Mesenchymal stem cell (in vitro differentiated cells and primary cell): ENCODE results near the gene PCDHA3.
A peak's percentile ranks its signal among the peaks of the same experiment; 100 is the strongest.
"Not testable (repeated sequence)": the region's sequence is repeated elsewhere in the genome, so short reads cannot be mapped to it uniquely, and the experiment has no call there.

ENCODE experiments used
- DNase-seq: peaks from one replicate; pipeline ENCODE4 v3.0.0-alpha.2; 2013
- H2AFZ ChIP-seq: one replicate; pipeline ENCODE4 v1.6.1; 2013; ENCODE audit warnings: low read depth, mild to moderate bottlenecking, control low read depth, inconsistent platforms, low read length, moderate library complexity
- H2AK5ac ChIP-seq: 2 replicates; pipeline ENCODE4 v1.6.1; 2013; ENCODE audit warnings: low read length, moderate library complexity, mild to moderate bottlenecking, inconsistent platforms; ENCODE audit not compliant: severe bottlenecking
- H2BK120ac ChIP-seq: one replicate; pipeline ENCODE4 v1.6.1; 2013; ENCODE audit warnings: low read depth, mild to moderate bottlenecking, inconsistent platforms, low read length, moderate library complexity
- H2BK12ac ChIP-seq, 2 experiments: one replicate each; pipeline ENCODE4 v1.6.1; 2013; ENCODE audit warnings: inconsistent platforms in 2 of 2, low read length in 2 of 2, mild to moderate bottlenecking in 2 of 2, moderate library complexity in 2 of 2, control low read depth in 1 of 2
- H2BK15ac ChIP-seq: one replicate; pipeline ENCODE4 v1.6.1; 2013; ENCODE audit warnings: mild to moderate bottlenecking, low read depth, inconsistent platforms; ENCODE audit not compliant: poor library complexity, severe bottlenecking
- H2BK5ac ChIP-seq: 2 replicates; pipeline ENCODE4 v1.6.1; 2013; ENCODE audit warnings: low read depth, mild to moderate bottlenecking, low read length, control low read depth, inconsistent platforms; ENCODE audit not compliant: poor library complexity, severe bottlenecking
- H3K14ac ChIP-seq, 2 experiments: one replicate each; pipeline ENCODE4 v1.6.1; 2013; ENCODE audit warnings: inconsistent platforms in 2 of 2, low read length in 2 of 2, control low read depth in 1 of 2, mild to moderate bottlenecking in 1 of 2, moderate library complexity in 1 of 2
- H3K18ac ChIP-seq, 2 experiments: one replicate each; pipeline ENCODE4 v1.6.1; 2013; ENCODE audit warnings: inconsistent platforms in 2 of 2, low read length in 2 of 2, control low read depth in 1 of 2, low read depth in 1 of 2, mild to moderate bottlenecking in 1 of 2
- H3K23ac ChIP-seq, 2 experiments: one replicate each; pipeline ENCODE4 v1.6.1; 2013; ENCODE audit warnings: inconsistent platforms in 2 of 2, low read length in 2 of 2, mild to moderate bottlenecking in 2 of 2, moderate library complexity in 2 of 2, control low read depth in 1 of 2
- H3K27ac ChIP-seq: 2 replicates; pipeline ENCODE4 v1.5.1; 2013; ENCODE audit warnings: mild to moderate bottlenecking, moderate library complexity, low read length, control low read depth, inconsistent platforms; ENCODE audit not compliant: poor library complexity, severe bottlenecking
- H3K27me3 ChIP-seq, 2 experiments: 2 replicates each; pipeline versions ENCODE4 v1.6.1 to v1.7.0; 2013; ENCODE audit warnings: low read length in 2 of 2, mild to moderate bottlenecking in 2 of 2, moderate library complexity in 2 of 2, control low read depth in 1 of 2, inconsistent platforms in 1 of 2; ENCODE audit not compliant: control insufficient read depth in 1 of 2, insufficient read depth in 1 of 2
- H3K36me3 ChIP-seq, 2 experiments: 2 replicates each; pipeline versions ENCODE4 v1.6.1 to v1.7.0; 2013; ENCODE audit warnings: low read length in 2 of 2, control low read depth in 1 of 2, inconsistent platforms in 1 of 2, low read depth in 1 of 2, mild to moderate bottlenecking in 1 of 2; ENCODE audit not compliant: insufficient read depth in 2 of 2, control insufficient read depth in 1 of 2
- H3K4ac ChIP-seq, 2 experiments: one replicate each; pipeline ENCODE4 v1.6.1; 2013; ENCODE audit warnings: inconsistent platforms in 2 of 2, low read length in 2 of 2, mild to moderate bottlenecking in 2 of 2, moderate library complexity in 2 of 2, control low read depth in 1 of 2, low read depth in 1 of 2
- H3K4me1 ChIP-seq: 2 replicates; pipeline ENCODE4 v1.6.1; 2013; ENCODE audit warnings: low read depth, low read length, control low read depth; ENCODE audit not compliant: control insufficient read depth, insufficient read depth
- H3K4me2 ChIP-seq: 2 replicates; pipeline ENCODE4 v1.6.1; 2013; ENCODE audit warnings: low read length, mild to moderate bottlenecking, inconsistent platforms; ENCODE audit not compliant: poor library complexity, severe bottlenecking
- H3K4me3 ChIP-seq, 2 experiments: 2 replicates each; pipeline versions ENCODE4 v1.5.1 to v1.7.0; 2013; ENCODE audit warnings: low read length in 2 of 2, mild to moderate bottlenecking in 2 of 2, control low read depth in 1 of 2, low read depth in 1 of 2; ENCODE audit not compliant: insufficient read depth in 1 of 2
- H3K79me1 ChIP-seq: replicated peaks from 2 replicates; pipeline ENCODE4 v1.6.1; 2013; ENCODE audit warnings: mild to moderate bottlenecking, control low read depth, low read length, inconsistent platforms; ENCODE audit not compliant: poor library complexity, severe bottlenecking
- H3K9ac ChIP-seq: 2 replicates; pipeline ENCODE4 v1.7.0; 2013; ENCODE audit warnings: mild to moderate bottlenecking, low read length, moderate library complexity
- H3K9me3 ChIP-seq: 2 replicates; pipeline ENCODE4 v1.7.0; 2013; ENCODE audit warnings: mild to moderate bottlenecking, low read length; ENCODE audit not compliant: control insufficient read depth
- H4K8ac ChIP-seq: one replicate; pipeline ENCODE4 v1.6.1; 2013; ENCODE audit warnings: inconsistent platforms, mild to moderate bottlenecking, low read length, moderate library complexity
- H4K91ac ChIP-seq: one replicate; pipeline ENCODE4 v1.6.1; 2013; ENCODE audit warnings: mild to moderate bottlenecking, low read length, inconsistent platforms
- WGBS: methylation state at CpG from one replicate; pipeline ENCODE4 v1.1.7; 2013; ENCODE audit warnings: mixed read lengths; 5-methylcytosine and 5-hydroxymethylcytosine counted together

Gene PCDHA3

DNA sequence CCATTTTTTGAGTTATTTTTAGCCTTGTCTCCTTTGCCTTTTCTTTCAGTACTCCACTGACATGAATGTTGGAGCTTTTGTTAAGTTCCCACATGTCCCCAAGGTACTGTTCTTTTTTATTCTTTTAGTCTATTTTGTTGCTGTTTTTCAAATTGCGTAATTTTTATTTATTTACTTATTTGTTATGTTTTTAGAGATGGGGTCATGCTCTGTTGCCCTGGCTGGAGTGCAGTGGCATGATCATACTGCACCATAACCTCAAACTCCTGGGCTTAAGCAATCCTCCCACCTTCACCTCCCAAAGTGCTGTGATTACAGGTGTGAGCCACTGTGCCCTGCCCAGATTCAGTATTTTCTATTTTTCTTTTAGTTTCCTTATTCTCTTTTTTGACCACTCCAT, 20.3 kb upstream of the PCDHA3 start:
- H2AFZ ChIP-seq: no peak overlapping the region
- H3K36me3 ChIP-seq: no peaks in the 10 kb centered on the region

GRCh38 chr5:140785905-140786686, 14.8 kb upstream of the PCDHA3 start, which contains the start of gene PCDHA1:
Gene PCDHA1, plus strand, starts transcription at chr5:140786140.
- DNase-seq: no peak
- WGBS: 89% methylated on average over 29 of the region's 29 CpGs
- H2BK120ac ChIP-seq: no peak within 1 kb of the TSS
- H3K27ac ChIP-seq: no peak within 1 kb of the TSS
- no peak within 1 kb of the TSS for H2BK12ac ChIP-seq
- no peaks in the 10 kb centered on the region for H3K79me1 ChIP-seq
- H3K4me2 ChIP-seq: no peak within 1 kb of the TSS
- no peak within 1 kb of the TSS for H2AK5ac ChIP-seq
- no peak within 1 kb of the TSS for H4K91ac ChIP-seq
- no peak within 1 kb of the TSS for H3K23ac ChIP-seq
- H3K9me3 ChIP-seq: peaks cover 85% of the 10 kb centered on the region
- no peaks in the 10 kb centered on the region for H3K4me1 ChIP-seq
- no peak within 1 kb of the TSS for H2BK5ac ChIP-seq
- H3K4ac ChIP-seq: no peak within 1 kb of the TSS
- no peak within 1 kb of the TSS for H3K18ac ChIP-seq
- no peak within 1 kb of the TSS for H2AFZ ChIP-seq
- H3K14ac ChIP-seq: no peak within 1 kb of the TSS
- H4K8ac ChIP-seq: no peak within 1 kb of the TSS
- H3K36me3 ChIP-seq: no peaks in the 10 kb centered on the region
- peak within 1 kb of the TSS in 1 of 2 experiments; percentile 2 for H3K4me3 ChIP-seq
- no peak within 1 kb of the TSS for H2BK15ac ChIP-seq
- H3K9ac ChIP-seq: no peak within 1 kb of the TSS
- H3K27me3 ChIP-seq: no peaks in the 10 kb centered on the region

More for the DNA sequence above, 20.3 kb upstream of the PCDHA3 start:
- H3K27ac ChIP-seq: no peak overlapping the region
- no peak overlapping the region for H3K23ac ChIP-seq
- H4K91ac ChIP-seq: no peak overlapping the region
- WGBS: no CpG with 5 or more reads among the region's 1 CpG
- no peak overlapping the region for H3K18ac ChIP-seq
- H2AK5ac ChIP-seq: no peak overlapping the region
- no peak overlapping the region for H2BK15ac ChIP-seq
- no peaks in the 10 kb centered on the region for H3K27me3 ChIP-seq
- H3K4me2 ChIP-seq: no peak overlapping the region
- no peak overlapping the region for H3K14ac ChIP-seq
- no peak overlapping the region for H3K9ac ChIP-seq
- H3K4me1 ChIP-seq: no peaks in the 10 kb centered on the region
- H2BK120ac ChIP-seq: no peak overlapping the region
- DNase-seq: no peak
- H2BK12ac ChIP-seq: no peak overlapping the region
- no peak overlapping the region for H2BK5ac ChIP-seq
- H3K4me3 ChIP-seq: no peak overlapping the region
- H3K4ac ChIP-seq: no peak overlapping the region
- H3K79me1 ChIP-seq: no peaks in the 10 kb centered on the region
- H4K8ac ChIP-seq: no peak overlapping the region
- peaks cover 84% of the 10 kb centered on the region for H3K9me3 ChIP-seq

DNA sequence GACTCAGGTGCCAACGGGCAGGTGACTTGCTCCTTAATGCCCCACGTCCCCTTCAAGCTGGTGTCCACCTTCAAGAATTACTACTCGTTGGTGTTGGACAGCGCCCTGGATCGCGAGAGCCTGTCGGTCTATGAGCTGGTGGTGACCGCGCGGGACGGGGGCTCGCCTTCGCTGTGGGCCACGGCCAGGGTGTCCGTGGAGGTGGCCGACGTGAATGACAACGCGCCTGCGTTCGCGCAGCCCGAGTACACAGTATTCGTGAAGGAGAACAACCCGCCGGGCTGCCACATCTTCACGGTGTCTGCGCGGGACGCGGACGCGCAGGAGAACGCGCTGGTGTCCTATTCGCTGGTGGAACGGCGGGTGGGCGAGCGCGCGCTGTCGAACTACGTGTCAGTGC, 13.4 kb upstream of the PCDHA3 start:
- not testable (repeated sequence) for H3K36me3 ChIP-seq, H3K27ac ChIP-seq, H3K27me3 ChIP-seq, H2BK15ac ChIP-seq, H3K14ac ChIP-seq, H3K4me2 ChIP-seq, H3K9ac ChIP-seq, H3K23ac ChIP-seq, H2AK5ac ChIP-seq, H3K18ac ChIP-seq, H4K91ac ChIP-seq, H3K4ac ChIP-seq, H2AFZ ChIP-seq, DNase-seq, H3K4me1 ChIP-seq, H3K79me1 ChIP-seq, H2BK120ac ChIP-seq, H3K4me3 ChIP-seq, H2BK5ac ChIP-seq, H4K8ac ChIP-seq, H2BK12ac ChIP-seq
- WGBS: 96% methylated on average over 44 of the region's 44 CpGs
- peaks cover 82% of the 10 kb centered on the region for H3K9me3 ChIP-seq

DNA sequence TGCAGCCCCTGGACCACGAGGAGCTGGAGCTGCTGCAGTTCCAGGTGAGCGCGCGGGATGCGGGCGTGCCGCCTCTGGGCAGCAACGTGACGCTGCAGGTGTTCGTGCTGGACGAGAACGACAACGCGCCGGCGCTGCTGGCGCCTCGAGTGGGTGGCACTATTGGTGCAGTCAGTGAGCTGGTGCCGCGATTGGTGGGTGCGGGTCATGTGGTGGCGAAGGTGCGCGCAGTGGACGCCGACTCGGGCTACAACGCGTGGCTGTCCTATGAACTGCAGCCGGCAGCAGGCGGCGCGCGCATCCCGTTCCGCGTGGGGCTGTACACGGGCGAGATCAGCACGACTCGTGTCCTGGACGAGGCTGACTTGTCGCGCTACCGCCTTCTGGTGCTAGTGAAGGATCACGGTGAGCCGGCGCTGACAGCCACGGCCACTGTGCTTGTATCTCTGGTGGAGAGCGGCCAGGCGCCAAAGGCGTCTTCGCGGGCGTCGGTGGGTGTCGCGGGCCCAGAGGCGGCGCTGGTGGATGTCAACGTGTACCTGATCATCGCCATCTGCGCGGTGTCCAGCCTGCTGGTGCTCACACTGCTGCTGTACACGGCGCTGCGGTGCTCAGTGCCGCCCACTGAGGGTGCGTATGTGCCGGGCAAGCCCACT, 12.9 kb upstream of the PCDHA3 start:
- DNase-seq, H2BK12ac ChIP-seq, H3K79me1 ChIP-seq: not testable (repeated sequence)

More for the DNA sequence above, 12.9 kb upstream of the PCDHA3 start:
- not testable (repeated sequence) for H4K91ac ChIP-seq, H2BK15ac ChIP-seq, H3K9ac ChIP-seq, H3K23ac ChIP-seq, H2BK120ac ChIP-seq, H3K4me2 ChIP-seq, H4K8ac ChIP-seq, H3K27me3 ChIP-seq, H3K27ac ChIP-seq, H3K18ac ChIP-seq, H3K14ac ChIP-seq, H3K4ac ChIP-seq, H3K36me3 ChIP-seq, H3K4me3 ChIP-seq, H2AFZ ChIP-seq, H2BK5ac ChIP-seq, H3K4me1 ChIP-seq, H2AK5ac ChIP-seq
- peaks cover 82% of the 10 kb centered on the region for H3K9me3 ChIP-seq
- 96% methylated on average over 70 of the region's 70 CpGs for WGBS
